Cardiac fibroblast (primary cell): ENCODE data around the gene TRIOBP.
A peak's percentile ranks its signal among the peaks of the same experiment; 100 is the strongest.

ENCODE experiments used
- DNase-seq, 2 donors: peaks; one replicate each; pipeline versions ENCODE4 v3.0.0 to v3.0.0-alpha.2; 2010; ENCODE audit warnings: low read depth in 2 of 2
- H3K4me3 ChIP-seq, 2 donors: replicated peaks in 1 of 2; 1 replicate in 1 of 2; 2 replicates in 1 of 2; pipeline ENCODE4 v1.5.1; 2011; ENCODE audit warnings: low read depth in 2 of 2, low read length in 2 of 2, mild to moderate bottlenecking in 2 of 2, moderate library complexity in 1 of 2
- CTCF ChIP-seq: IDR thresholded peaks from one replicate; pipeline ENCODE4 v1.5.1; 2011; ENCODE audit warnings: low read depth, mild to moderate bottlenecking, low read length, inconsistent platforms

TRIOBP gene

GRCh38 chr22:37781434-37782059 is 84.7 kb downstream of the TRIOBP start:
- peak in 1 of 2 donors; percentile 42 for DNase-seq
- peak; percentile 30 for TF ChIP-seq CTCF
- no peak overlapping the region for H3K4me3 ChIP-seq

- no peak overlapping the region for H3K4me3 ChIP-seq
- no peak for TF ChIP-seq CTCF
- DNase-seq, result peak in 1 of 2 donors; percentile 38
Measured at GRCh38 chr22:37782340-37783168, 85.7 kb downstream of the TRIOBP start.

GRCh38 chr22:37784829-37785495 is 88.1 kb downstream of the TRIOBP start:
- no peak for TF ChIP-seq CTCF
- H3K4me3 ChIP-seq, result no peak overlapping the region
- DNase-seq, result no peak

- no peak overlapping the region for H3K4me3 ChIP-seq
- DNase-seq, result no peak
- TF ChIP-seq CTCF, result no peak
Measured at GRCh38 chr22:37790234-37790633, 93.4 kb downstream of the TRIOBP start.

GRCh38 chr22:37792494-37792893 is 95.6 kb downstream of the TRIOBP start:
- TF ChIP-seq CTCF, result no peak
- DNase-seq, result no peak
- no peak overlapping the region for H3K4me3 ChIP-seq

- H3K4me3 ChIP-seq, result no peak overlapping the region
- TF ChIP-seq CTCF, result no peak
- no peak for DNase-seq
Measured at GRCh38 chr22:37794376-37794775, 97.5 kb downstream of the TRIOBP start.
